Tibial nerve (tissue), 4 donors: ENCODE data around the gene PRXL2B.

Experiments used
- EP300 ChIP-seq, 2 donors: sonication (generic); formaldehyde crosslinking; IDR thresholded peaks; one replicate each; pipeline ENCODE4 v1.6.1; 2017; ENCODE audit warnings: antibody characterized with exemption in 2 of 2, mild to moderate bottlenecking in 1 of 2
- POLR2A ChIP-seq, 2 donors: fragments of 450-650 bp; IDR thresholded peaks; one replicate each; pipeline ENCODE4 v1.6.1; 2017; ENCODE audit warnings: antibody characterized with exemption in 2 of 2, mild to moderate bottlenecking in 2 of 2, moderate library complexity in 2 of 2
- TF ChIP-seq, protein P1 (sequence below), 5 experiments: fragments of 200-600 bp in 3 of 5; fragments of 450-650 bp in 2 of 5; sonication (generic) in 3 of 5; IDR thresholded peaks; one replicate each; pipeline ENCODE4 v1.5.1; 2016 to 2019; ENCODE audit warnings: antibody characterized with exemption in 5 of 5, mild to moderate bottlenecking in 3 of 5, moderate library complexity in 2 of 5

DNA sequence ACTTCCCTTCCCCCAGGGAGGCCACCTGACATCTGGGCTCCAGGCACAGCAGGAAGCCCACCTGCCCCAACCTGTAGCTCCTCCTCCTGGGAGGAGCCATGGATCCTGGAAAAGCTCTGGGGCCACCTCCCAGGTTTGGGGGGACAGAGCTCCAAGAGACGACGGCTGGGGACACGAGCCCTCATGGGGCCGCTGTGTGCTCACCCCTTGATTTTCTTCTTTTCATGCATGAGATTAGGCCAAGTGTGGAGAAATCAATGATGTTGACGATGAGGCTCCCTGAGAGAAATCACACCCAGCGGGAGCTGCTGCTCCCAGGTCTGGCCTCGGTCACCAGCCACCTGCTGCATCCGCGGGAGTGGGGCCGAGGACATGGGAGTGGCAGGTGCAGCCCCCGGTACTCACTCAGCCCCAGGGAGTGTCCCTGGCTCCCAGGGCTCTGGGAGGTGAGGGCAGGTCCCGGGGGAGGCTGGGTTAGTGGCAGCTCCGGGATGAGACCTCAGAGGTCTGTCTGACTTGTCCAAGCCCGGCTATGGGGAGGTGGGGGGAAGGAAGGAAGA is 21.7 kb upstream of the PRXL2B start:
- TF ChIP-seq, protein P1, sequence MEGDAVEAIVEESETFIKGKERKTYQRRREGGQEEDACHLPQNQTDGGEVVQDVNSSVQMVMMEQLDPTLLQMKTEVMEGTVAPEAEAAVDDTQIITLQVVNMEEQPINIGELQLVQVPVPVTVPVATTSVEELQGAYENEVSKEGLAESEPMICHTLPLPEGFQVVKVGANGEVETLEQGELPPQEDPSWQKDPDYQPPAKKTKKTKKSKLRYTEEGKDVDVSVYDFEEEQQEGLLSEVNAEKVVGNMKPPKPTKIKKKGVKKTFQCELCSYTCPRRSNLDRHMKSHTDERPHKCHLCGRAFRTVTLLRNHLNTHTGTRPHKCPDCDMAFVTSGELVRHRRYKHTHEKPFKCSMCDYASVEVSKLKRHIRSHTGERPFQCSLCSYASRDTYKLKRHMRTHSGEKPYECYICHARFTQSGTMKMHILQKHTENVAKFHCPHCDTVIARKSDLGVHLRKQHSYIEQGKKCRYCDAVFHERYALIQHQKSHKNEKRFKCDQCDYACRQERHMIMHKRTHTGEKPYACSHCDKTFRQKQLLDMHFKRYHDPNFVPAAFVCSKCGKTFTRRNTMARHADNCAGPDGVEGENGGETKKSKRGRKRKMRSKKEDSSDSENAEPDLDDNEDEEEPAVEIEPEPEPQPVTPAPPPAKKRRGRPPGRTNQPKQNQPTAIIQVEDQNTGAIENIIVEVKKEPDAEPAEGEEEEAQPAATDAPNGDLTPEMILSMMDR (IDR thresholded peaks at IDR 0.05): no peak
- TF ChIP-seq POLR2A (IDR thresholded peaks at IDR 0.05) (no peak), EP300 (IDR thresholded peaks at IDR 0.05) (no peak)
